T-helper 1 cell treated with Interleukin-12 subunit alpha and Interleukin-12 subunit beta and Interleukin-4 antibody, amounts not matched to agents 30 μg/mL and 1 μg/mL, for 36 hours (primary cell): ENCODE measurements around the gene ERLEC1.
A peak's percentile ranks its signal among the peaks of the same experiment; 100 is the strongest.
"Not testable (repeated sequence)": the region's sequence is repeated elsewhere in the genome, so short reads cannot be mapped to it uniquely, and the experiment has no call there.

ENCODE experiments used
- H3K27ac Mint-ChIP-seq: one replicate; pipeline ENCODE4 v1.8.0; 2021; ENCODE audit warnings: mild to moderate bottlenecking, mixed read lengths
- H3K27me3 Mint-ChIP-seq: one replicate; pipeline ENCODE4 v1.8.0; 2021; ENCODE audit warnings: low read depth, mixed read lengths
- H3K36me3 Mint-ChIP-seq: one replicate; pipeline ENCODE4 v1.8.0; 2021; ENCODE audit warnings: low read depth, mixed read lengths
- H3K4me1 Mint-ChIP-seq: one replicate; pipeline ENCODE4 v1.8.0; 2021; ENCODE audit warnings: low read depth, mixed read lengths
- H3K4me3 Mint-ChIP-seq: one replicate; pipeline ENCODE4 v1.8.0; 2021; ENCODE audit warnings: mild to moderate bottlenecking, moderate library complexity, mixed read lengths
- H3K9me3 Mint-ChIP-seq: one replicate; pipeline ENCODE4 v1.8.0; 2021; ENCODE audit warnings: mixed read lengths

The ERLEC1 gene

GRCh38 chr2:53786705-53787613 is at the start of gene ERLEC1, which contains the start of gene ASB3:
TSS of gene ERLEC1 (plus strand) at chr2:53787044. CDS start at chr2:53787211, 167 bp downstream.
TSS of gene ASB3 (minus strand) at chr2:53786953. CDS start at chr2:53765572, 21,381 bp downstream.
- Mint-ChIP-seq H3K4me3 (peak within 1 kb of the TSS; percentile 92), H3K4me1 (peaks cover 28% of the 10 kb centered on the region), H3K27ac (peak within 1 kb of the TSS; percentile 95), H3K9me3 (no peaks in the 10 kb centered on the region), H3K27me3 (no peaks in the 10 kb centered on the region), H3K36me3 (peaks cover 6% of the 10 kb centered on the region)

- H3K9me3 Mint-ChIP-seq: no peaks in the 10 kb centered on the region
- H3K27me3 Mint-ChIP-seq: no peaks in the 10 kb centered on the region
- no peak overlapping the region for H3K4me3 Mint-ChIP-seq
- H3K4me1 Mint-ChIP-seq: peaks cover 2% of the 10 kb centered on the region
- peaks cover 17% of the 10 kb centered on the region for H3K36me3 Mint-ChIP-seq
- no peak overlapping the region for H3K27ac Mint-ChIP-seq
Observed at GRCh38 chr2:53737091-53737490, 49.8 kb upstream of the ERLEC1 start.

GRCh38 chr2:53739032-53739431 is 47.8 kb upstream of the ERLEC1 start:
- Mint-ChIP-seq H3K36me3 (peaks cover 21% of the 10 kb centered on the region), H3K4me1 (peaks cover 7% of the 10 kb centered on the region), H3K9me3 (no peaks in the 10 kb centered on the region), H3K27me3 (no peaks in the 10 kb centered on the region), H3K27ac (no peak overlapping the region), H3K4me3 (no peak overlapping the region)

- Mint-ChIP-seq H3K27ac (no peak overlapping the region), H3K36me3 (peaks cover 17% of the 10 kb centered on the region), H3K4me1 (peaks cover 7% of the 10 kb centered on the region), H3K4me3 (no peak overlapping the region), H3K9me3 (no peaks in the 10 kb centered on the region), H3K27me3 (no peaks in the 10 kb centered on the region)
Observed at GRCh38 chr2:53740170-53740569, 46.7 kb upstream of the ERLEC1 start.

- Mint-ChIP-seq H3K27me3 (no peaks in the 10 kb centered on the region), H3K36me3 (peaks cover 20% of the 10 kb centered on the region), H3K4me1 (peaks cover 7% of the 10 kb centered on the region)
Observed at GRCh38 chr2:53744395-53745065, 42.3 kb upstream of the ERLEC1 start.

GRCh38 chr2:53750041-53750768 is 36.6 kb upstream of the ERLEC1 start:
- H3K4me3 Mint-ChIP-seq: no peak overlapping the region

More at GRCh38 chr2:53744395-53745065, 42.3 kb upstream of the ERLEC1 start:
- Mint-ChIP-seq H3K27ac (no peak overlapping the region), H3K4me3 (no peak overlapping the region), H3K9me3 (no peaks in the 10 kb centered on the region)

GRCh38 chr2:53751728-53752127 is 35.1 kb upstream of the ERLEC1 start:
- peaks cover 6% of the 10 kb centered on the region for H3K4me1 Mint-ChIP-seq
- H3K36me3 Mint-ChIP-seq: peaks cover 24% of the 10 kb centered on the region
- H3K4me3 Mint-ChIP-seq: no peak overlapping the region
- H3K9me3 Mint-ChIP-seq: no peaks in the 10 kb centered on the region
- no peak overlapping the region for H3K27ac Mint-ChIP-seq
- no peaks in the 10 kb centered on the region for H3K27me3 Mint-ChIP-seq

More at GRCh38 chr2:53750041-53750768, 36.6 kb upstream of the ERLEC1 start:
- Mint-ChIP-seq H3K27ac (no peak overlapping the region), H3K9me3 (no peaks in the 10 kb centered on the region), H3K36me3 (peaks cover 21% of the 10 kb centered on the region), H3K27me3 (no peaks in the 10 kb centered on the region), H3K4me1 (peaks cover 6% of the 10 kb centered on the region)

- Mint-ChIP-seq H3K27me3 (no peaks in the 10 kb centered on the region), H3K4me3 (no peak overlapping the region), H3K4me1 (peaks cover 6% of the 10 kb centered on the region), H3K9me3 (no peaks in the 10 kb centered on the region), H3K36me3 (peaks cover 26% of the 10 kb centered on the region), H3K27ac (no peak overlapping the region)
Observed at GRCh38 chr2:53752385-53752784, 34.5 kb upstream of the ERLEC1 start.

GRCh38 chr2:53753041-53753440 is 33.8 kb upstream of the ERLEC1 start:
- Mint-ChIP-seq H3K27me3 (no peaks in the 10 kb centered on the region), H3K4me3 (no peak overlapping the region), H3K36me3 (peaks cover 23% of the 10 kb centered on the region), H3K4me1 (peaks cover 6% of the 10 kb centered on the region), H3K27ac (no peak overlapping the region), H3K9me3 (no peaks in the 10 kb centered on the region)

- Mint-ChIP-seq H3K27me3 (no peaks in the 10 kb centered on the region), H3K4me1 (peaks cover 6% of the 10 kb centered on the region), H3K9me3 (no peaks in the 10 kb centered on the region), H3K36me3 (peaks cover 21% of the 10 kb centered on the region), H3K27ac (no peak overlapping the region), H3K4me3 (no peak overlapping the region)
Observed at GRCh38 chr2:53755121-53755520, 31.7 kb upstream of the ERLEC1 start.

GRCh38 chr2:53756644-53757043 is 30.2 kb upstream of the ERLEC1 start:
- peaks cover 16% of the 10 kb centered on the region for H3K36me3 Mint-ChIP-seq
- no peaks in the 10 kb centered on the region for H3K27me3 Mint-ChIP-seq
- no peak overlapping the region for H3K27ac Mint-ChIP-seq
- peaks cover 5% of the 10 kb centered on the region for H3K4me1 Mint-ChIP-seq
- no peaks in the 10 kb centered on the region for H3K9me3 Mint-ChIP-seq
- H3K4me3 Mint-ChIP-seq: no peak overlapping the region

GRCh38 chr2:53757206-53757605 is 29.6 kb upstream of the ERLEC1 start:
- H3K4me3 Mint-ChIP-seq, H3K27me3 Mint-ChIP-seq, H3K9me3 Mint-ChIP-seq, H3K4me1 Mint-ChIP-seq, H3K27ac Mint-ChIP-seq: not testable (repeated sequence)
- H3K36me3 Mint-ChIP-seq: peaks cover 19% of the 10 kb centered on the region

- peaks cover 24% of the 10 kb centered on the region for H3K4me1 Mint-ChIP-seq
- H3K36me3 Mint-ChIP-seq: peaks cover 10% of the 10 kb centered on the region
- no peaks in the 10 kb centered on the region for H3K9me3 Mint-ChIP-seq
- no peaks in the 10 kb centered on the region for H3K27me3 Mint-ChIP-seq
- H3K27ac Mint-ChIP-seq: no peak overlapping the region
- no peak overlapping the region for H3K4me3 Mint-ChIP-seq
Observed at GRCh38 chr2:53765767-53766166, 21.1 kb upstream of the ERLEC1 start.
